ENCODE results near the gene PCSK2.

The PCSK2 gene

GRCh38 chr20:17457588-17458190 is 230.8 kb downstream of the PCSK2 start:
- Mint-ChIP-seq H3K27ac (no peak overlapping the region), H3K4me3 (no peak overlapping the region), H3K9me3 (no peaks in the 10 kb centered on the region), H3K27me3 (peaks cover 7% of the 10 kb centered on the region), H3K36me3 (no peaks in the 10 kb centered on the region), H3K4me1 (peaks cover 6% of the 10 kb centered on the region)

- Mint-ChIP-seq H3K27ac (no peak overlapping the region), H3K4me1 (peaks cover 6% of the 10 kb centered on the region), H3K36me3 (no peaks in the 10 kb centered on the region), H3K4me3 (no peak overlapping the region), H3K27me3 (peaks cover 3% of the 10 kb centered on the region), H3K9me3 (no peaks in the 10 kb centered on the region)
These were observed 233.3 kb downstream of the PCSK2 start for GRCh38 chr20:17460119-17460518.

DNA sequence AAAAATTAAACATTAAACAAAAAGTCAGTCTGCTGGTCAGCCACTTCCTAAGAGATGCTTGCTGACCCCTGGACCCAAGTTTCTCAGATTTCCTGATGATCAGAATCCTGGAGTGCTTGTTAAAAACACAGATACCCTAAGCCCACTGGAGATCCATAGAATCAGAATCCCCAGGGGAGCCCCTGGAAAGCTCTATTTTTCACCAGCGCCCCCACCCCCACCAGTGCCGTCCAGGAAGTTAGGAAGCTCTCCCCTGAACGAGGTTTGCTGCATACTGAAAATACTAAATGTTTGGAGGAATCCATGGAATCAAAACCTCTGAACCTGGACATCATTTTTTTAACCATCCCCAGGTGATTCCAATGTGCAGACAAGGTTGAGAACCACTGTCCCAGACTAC is 235.1 kb downstream of the PCSK2 start:
- Mint-ChIP-seq H3K4me3 (no peak overlapping the region), H3K36me3 (no peaks in the 10 kb centered on the region), H3K27ac (no peak overlapping the region), H3K4me1 (peaks cover 6% of the 10 kb centered on the region), H3K27me3 (peaks cover 3% of the 10 kb centered on the region), H3K9me3 (no peaks in the 10 kb centered on the region)

GRCh38 chr20:17463711-17464110 is 236.9 kb downstream of the PCSK2 start:
- peaks cover 6% of the 10 kb centered on the region for H3K4me1 Mint-ChIP-seq
- no peak overlapping the region for H3K4me3 Mint-ChIP-seq
- no peaks in the 10 kb centered on the region for H3K36me3 Mint-ChIP-seq

GRCh38 chr20:17465236-17465635 is 238.4 kb downstream of the PCSK2 start:
- Mint-ChIP-seq H3K9me3 (no peaks in the 10 kb centered on the region), H3K4me3 (no peak overlapping the region), H3K36me3 (no peaks in the 10 kb centered on the region), H3K4me1 (peaks cover 1% of the 10 kb centered on the region), H3K27me3 (peaks cover 3% of the 10 kb centered on the region), H3K27ac (no peak overlapping the region)

More at GRCh38 chr20:17463711-17464110, 236.9 kb downstream of the PCSK2 start:
- H3K9me3 Mint-ChIP-seq = no peaks in the 10 kb centered on the region
- H3K27me3 Mint-ChIP-seq = peaks cover 3% of the 10 kb centered on the region
- H3K27ac Mint-ChIP-seq = no peak overlapping the region

GRCh38 chr20:17466641-17467040 is 239.8 kb downstream of the PCSK2 start:
- Mint-ChIP-seq H3K27ac (no peak overlapping the region), H3K27me3 (peaks cover 3% of the 10 kb centered on the region), H3K9me3 (no peaks in the 10 kb centered on the region), H3K4me1 (no peaks in the 10 kb centered on the region), H3K36me3 (no peaks in the 10 kb centered on the region), H3K4me3 (no peak overlapping the region)

GRCh38 chr20:17467120-17467655 is 240.3 kb downstream of the PCSK2 start:
- Mint-ChIP-seq H3K9me3 (no peaks in the 10 kb centered on the region), H3K27ac (no peak overlapping the region), H3K27me3 (peaks cover 3% of the 10 kb centered on the region), H3K36me3 (no peaks in the 10 kb centered on the region), H3K4me3 (no peak overlapping the region), H3K4me1 (no peaks in the 10 kb centered on the region)

DNA sequence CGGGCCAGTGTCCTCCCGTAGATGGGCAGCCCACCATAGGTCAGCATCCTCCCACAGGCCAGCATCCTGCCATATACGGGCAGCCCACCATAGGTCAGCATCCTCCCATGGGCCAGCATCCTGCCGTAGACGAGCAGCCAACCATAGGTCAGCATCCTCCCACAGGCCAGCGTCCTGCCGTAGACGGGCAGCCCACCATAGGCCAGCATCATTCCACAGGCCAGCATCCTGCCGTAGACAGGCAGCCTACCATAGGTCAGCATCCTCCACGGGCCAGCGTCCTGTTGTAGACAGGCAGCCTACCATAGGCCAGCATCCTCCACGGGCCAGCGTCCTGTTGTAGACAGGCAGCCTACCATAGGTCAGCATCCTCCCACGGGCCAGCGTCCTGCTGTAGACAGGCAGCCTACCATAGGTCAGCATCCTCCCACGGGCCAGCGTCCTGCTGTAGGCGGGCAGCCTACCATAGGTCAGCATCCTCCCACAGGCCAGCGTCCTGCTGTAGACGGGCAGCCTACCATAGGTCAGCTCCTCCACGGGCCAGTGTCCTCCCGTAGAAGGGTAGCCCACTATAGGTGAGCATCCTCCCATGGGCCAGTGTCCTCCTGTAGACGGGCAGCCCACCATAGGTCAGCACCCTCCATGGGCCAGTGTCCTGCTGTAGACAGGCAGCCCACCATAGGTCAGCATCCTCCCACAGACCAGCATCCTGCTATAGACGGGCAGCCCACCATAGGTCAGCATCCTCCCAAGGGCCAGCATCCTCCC is 241.4 kb downstream of the PCSK2 start:
- no peak overlapping the region for H3K27ac Mint-ChIP-seq
- no peaks in the 10 kb centered on the region for H3K4me1 Mint-ChIP-seq
- no peaks in the 10 kb centered on the region for H3K9me3 Mint-ChIP-seq
- H3K4me3 Mint-ChIP-seq = no peak overlapping the region
- H3K36me3 Mint-ChIP-seq = no peaks in the 10 kb centered on the region
- H3K27me3 Mint-ChIP-seq = no peaks in the 10 kb centered on the region

- H3K4me1 Mint-ChIP-seq = no peaks in the 10 kb centered on the region
These were observed 242.6 kb downstream of the PCSK2 start for GRCh38 chr20:17469246-17470030.

GRCh38 chr20:17470521-17470920 is 243.7 kb downstream of the PCSK2 start:
- H3K27me3 Mint-ChIP-seq = no peaks in the 10 kb centered on the region
- no peak overlapping the region for H3K27ac Mint-ChIP-seq
- no peaks in the 10 kb centered on the region for H3K36me3 Mint-ChIP-seq
- no peak overlapping the region for H3K4me3 Mint-ChIP-seq
- H3K4me1 Mint-ChIP-seq = no peaks in the 10 kb centered on the region
- no peaks in the 10 kb centered on the region for H3K9me3 Mint-ChIP-seq

More at GRCh38 chr20:17469246-17470030, 242.6 kb downstream of the PCSK2 start:
- H3K27ac Mint-ChIP-seq = no peak overlapping the region
- no peak overlapping the region for H3K4me3 Mint-ChIP-seq
- no peaks in the 10 kb centered on the region for H3K9me3 Mint-ChIP-seq
- no peaks in the 10 kb centered on the region for H3K27me3 Mint-ChIP-seq
- H3K36me3 Mint-ChIP-seq = no peaks in the 10 kb centered on the region

DNA sequence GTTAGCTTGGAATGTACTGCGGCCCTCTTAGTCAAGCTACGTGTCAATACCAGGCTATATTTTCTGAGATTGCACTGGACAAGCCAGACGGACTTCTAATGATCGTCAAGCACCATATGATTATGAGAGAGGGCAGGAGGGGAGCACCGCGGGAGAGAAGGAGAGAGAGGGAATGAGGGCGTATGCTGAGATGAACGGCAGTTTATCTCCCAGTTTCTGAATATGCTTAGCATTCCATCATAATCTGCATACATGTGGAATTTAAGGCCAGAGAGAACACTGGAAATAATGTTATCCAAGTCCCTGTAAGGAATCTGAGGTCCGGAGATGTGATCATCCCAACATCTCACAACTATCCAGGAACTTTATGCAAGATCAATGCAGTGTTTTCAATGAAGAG is 244.1 kb downstream of the PCSK2 start:
- no peak overlapping the region for H3K27ac Mint-ChIP-seq
- H3K4me3 Mint-ChIP-seq = no peak overlapping the region
- no peaks in the 10 kb centered on the region for H3K4me1 Mint-ChIP-seq
- H3K36me3 Mint-ChIP-seq = no peaks in the 10 kb centered on the region
- no peaks in the 10 kb centered on the region for H3K27me3 Mint-ChIP-seq
- no peaks in the 10 kb centered on the region for H3K9me3 Mint-ChIP-seq

DNA sequence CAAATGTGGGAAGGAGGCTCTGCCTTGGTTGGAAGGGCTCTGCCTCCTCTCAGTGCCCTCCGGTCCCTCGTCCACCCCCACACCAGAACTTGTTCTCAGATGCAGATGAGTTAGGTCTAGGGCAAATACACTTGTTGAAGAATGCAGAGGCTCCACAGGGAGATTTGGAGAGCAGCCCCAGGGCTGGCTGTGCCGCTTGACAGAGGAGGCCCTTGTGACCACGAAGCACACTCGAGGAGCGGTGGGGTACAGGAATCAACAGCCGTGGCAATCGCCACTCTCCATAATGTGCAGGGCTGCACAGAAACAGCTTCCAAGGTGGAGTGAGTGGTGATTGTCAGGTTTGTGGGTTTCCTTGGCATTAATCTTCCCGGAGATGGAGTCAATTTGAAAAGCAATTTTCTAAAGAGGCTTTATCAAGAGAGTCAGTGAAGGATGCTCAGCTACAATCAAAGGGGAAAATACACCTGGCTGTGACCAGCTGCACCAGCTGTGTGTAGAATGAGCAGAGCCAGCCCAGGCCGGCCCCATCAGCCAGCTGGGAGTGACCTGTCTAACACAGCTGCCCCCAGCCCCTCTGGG is 244.9 kb downstream of the PCSK2 start:
- no peaks in the 10 kb centered on the region for H3K9me3 Mint-ChIP-seq
- H3K36me3 Mint-ChIP-seq = no peaks in the 10 kb centered on the region
- no peaks in the 10 kb centered on the region for H3K4me1 Mint-ChIP-seq
- H3K27ac Mint-ChIP-seq = no peak overlapping the region
- no peaks in the 10 kb centered on the region for H3K27me3 Mint-ChIP-seq
- no peak overlapping the region for H3K4me3 Mint-ChIP-seq

DNA sequence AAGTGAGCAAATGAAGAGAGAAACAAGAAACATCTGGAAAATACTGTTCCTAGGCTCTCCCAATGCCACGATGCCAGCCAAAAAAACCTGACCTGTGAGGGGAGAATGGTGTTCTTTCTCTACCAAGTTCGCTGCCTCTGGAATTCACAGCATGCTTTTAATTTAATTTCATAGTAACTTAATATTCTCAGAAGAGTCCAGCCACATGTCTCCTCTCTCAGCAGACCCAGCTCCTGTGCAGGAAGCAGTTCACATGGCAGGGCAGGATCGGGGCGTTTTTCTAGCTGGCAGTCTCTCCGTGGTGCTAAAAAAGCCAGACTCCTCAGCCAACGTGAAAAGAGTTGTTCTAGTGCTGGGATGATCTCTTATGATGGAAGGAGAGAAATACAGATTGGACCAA is 246.8 kb downstream of the PCSK2 start:
- H3K4me3 Mint-ChIP-seq = no peak overlapping the region
- H3K4me1 Mint-ChIP-seq = no peaks in the 10 kb centered on the region
- no peaks in the 10 kb centered on the region for H3K27me3 Mint-ChIP-seq
- no peaks in the 10 kb centered on the region for H3K9me3 Mint-ChIP-seq
- H3K36me3 Mint-ChIP-seq = no peaks in the 10 kb centered on the region
- H3K27ac Mint-ChIP-seq = no peak overlapping the region

DNA sequence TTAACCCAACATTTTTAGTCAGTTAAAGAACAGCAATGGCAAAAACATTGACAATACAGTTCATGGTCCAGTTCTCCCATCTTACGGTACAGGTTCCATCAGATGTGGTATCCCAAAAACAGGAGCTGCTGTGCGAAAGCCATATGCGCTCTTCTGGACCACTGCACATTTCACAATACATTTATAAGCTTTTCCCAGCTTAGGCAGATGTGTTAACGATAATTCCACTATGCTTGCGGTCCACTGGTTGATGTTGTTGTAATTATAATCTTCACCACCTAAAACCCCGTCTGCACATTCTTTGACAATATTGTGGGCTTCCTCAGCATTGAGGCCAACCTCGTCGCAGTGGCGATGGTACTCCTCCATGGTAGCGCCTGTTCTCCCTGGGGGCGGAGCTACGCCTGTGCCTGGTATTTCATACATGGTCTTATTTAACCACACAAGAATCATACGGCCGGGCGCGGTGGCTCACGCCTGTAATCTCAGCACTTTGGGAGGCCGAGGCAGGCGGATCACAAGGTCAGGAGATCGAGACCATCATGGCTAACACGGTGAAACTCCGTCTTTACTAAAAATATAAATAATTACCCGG is 252.3 kb downstream of the PCSK2 start:
- H3K9me3 Mint-ChIP-seq = no peaks in the 10 kb centered on the region
- no peak overlapping the region for H3K27ac Mint-ChIP-seq
- no peak overlapping the region for H3K4me3 Mint-ChIP-seq
- H3K27me3 Mint-ChIP-seq = peaks cover 2% of the 10 kb centered on the region
- no peaks in the 10 kb centered on the region for H3K36me3 Mint-ChIP-seq
- no peaks in the 10 kb centered on the region for H3K4me1 Mint-ChIP-seq

- Mint-ChIP-seq H3K4me1 (no peaks in the 10 kb centered on the region), H3K4me3 (no peak overlapping the region), H3K36me3 (no peaks in the 10 kb centered on the region), H3K27me3 (peaks cover 2% of the 10 kb centered on the region), H3K9me3 (no peaks in the 10 kb centered on the region), H3K27ac (no peak overlapping the region)
These were observed 253.9 kb downstream of the PCSK2 start for GRCh38 chr20:17480696-17481095.

Data from activated naive CD4-positive, alpha-beta T cell treated with anti-CD3 and anti-CD28 coated beads, Interleukin-2, amount 50 U/mL, for 24 hours (primary cell).